Hepatocyte (in vitro differentiated cells): ENCODE results near the gene APBB1.

ENCODE experiments used
- CTCF ChIP-seq: fragments of 200-600 bp; sonication (generic); IDR thresholded peaks from 2 replicates; pipeline ENCODE4 v1.5.1; 2016; ENCODE audit warnings: antibody characterized with exemption, mild to moderate bottlenecking; ENCODE audit not compliant: poor library complexity
- EZH2 ChIP-seq: fragments of 200-600 bp; sonication (generic); IDR thresholded peaks from 2 replicates; pipeline ENCODE4 v1.6.1; 2016; ENCODE audit warnings: antibody characterized with exemption, mild to moderate bottlenecking, borderline replicate concordance
- EZH2phosphoT487 ChIP-seq: fragments of 200-600 bp; sonication (generic); IDR thresholded peaks from one replicate; pipeline ENCODE4 v1.6.1; 2018; ENCODE audit warnings: antibody characterized with exemption, mild to moderate bottlenecking, low read depth, moderate library complexity; ENCODE audit not compliant: unreplicated experiment, severe bottlenecking

- no peak for TF ChIP-seq CTCF
- TF ChIP-seq EZH2, result no peak
- TF ChIP-seq EZH2phosphoT487, result no peak
Observed at GRCh38 chr11:6393989-6394670, 24.8 kb downstream of the APBB1 start.
